GM12873 (cell line): ENCODE results near the gene TSHR.

Experiments
- CTCF ChIP-seq: IDR thresholded peaks from 2 replicates; pipeline ENCODE4 v1.5.1; 2012; ENCODE audit warnings: low read depth, mild to moderate bottlenecking, moderate library complexity, low read length, control low read depth; ENCODE audit not compliant: insufficient read depth; ENCODE audit errors: missing control alignments

Gene TSHR

GRCh38 chr14:81123811-81124210, 168.4 kb downstream of the TSHR start:
- TF ChIP-seq CTCF = no peak

- no peak for TF ChIP-seq CTCF
Measured at GRCh38 chr14:81125536-81125935, 170.1 kb downstream of the TSHR start.

GRCh38 chr14:81127785-81128184, 172.4 kb downstream of the TSHR start:
- TF ChIP-seq CTCF = no peak

GRCh38 chr14:81129242-81129641, 173.8 kb downstream of the TSHR start:
- no peak for TF ChIP-seq CTCF

GRCh38 chr14:81132468-81132867, 177.0 kb downstream of the TSHR start:
- TF ChIP-seq CTCF = no peak

GRCh38 chr14:81133400-81133799, 178.0 kb downstream of the TSHR start:
- no peak for TF ChIP-seq CTCF

GRCh38 chr14:81137316-81137715, 181.9 kb downstream of the TSHR start:
- no peak for TF ChIP-seq CTCF
